ENCODE data around the gene ARL4D. TPM values are rescaled to one million over a fixed set of nuclear protein-coding genes. Genes with fewer than 3 reads are reported as not detected.

Gene ARL4D
- total RNA-seq, 1 donor from 2014 or later, result 100 TPM

GRCh38 chr17:43377056-43377810, 21.6 kb upstream of the ARL4D start:
- Mint-ChIP-seq H3K9me3 (ENCODE audit: unreplicated experiment) (peaks cover 6% of the 10 kb centered on the region), H3K27ac (ENCODE audit: unreplicated experiment) (no peak overlapping the region), H3K4me3 (ENCODE audit: unreplicated experiment) (no peak overlapping the region), H3K27me3 (ENCODE audit: unreplicated experiment) (peaks cover 2% of the 10 kb centered on the region), H3K36me3 (ENCODE audit: unreplicated experiment) (peaks cover 19% of the 10 kb centered on the region), H3K4me1 (ENCODE audit: low read depth, unreplicated experiment) (no peaks in the 10 kb centered on the region)
- no peak for TF ChIP-seq CTCF (IDR thresholded peaks at IDR 0.05; ENCODE audit: partially characterized antibody, unreplicated experiment)
- no peak for DNase-seq

- H3K4me3 Mint-ChIP-seq (ENCODE audit: unreplicated experiment), result no peak overlapping the region
- H3K4me1 Mint-ChIP-seq (ENCODE audit: low read depth, unreplicated experiment), result no peaks in the 10 kb centered on the region
- no peak for DNase-seq
- no peak for TF ChIP-seq CTCF (IDR thresholded peaks at IDR 0.05; ENCODE audit: partially characterized antibody, unreplicated experiment)
- peaks cover 5% of the 10 kb centered on the region for H3K27me3 Mint-ChIP-seq (ENCODE audit: unreplicated experiment)
- peaks cover 19% of the 10 kb centered on the region for H3K36me3 Mint-ChIP-seq (ENCODE audit: unreplicated experiment)
- peaks cover 6% of the 10 kb centered on the region for H3K9me3 Mint-ChIP-seq (ENCODE audit: unreplicated experiment)
- no peak overlapping the region for H3K27ac Mint-ChIP-seq (ENCODE audit: unreplicated experiment)
These were observed 20.0 kb upstream of the ARL4D start for GRCh38 chr17:43378766-43379165.

DNA sequence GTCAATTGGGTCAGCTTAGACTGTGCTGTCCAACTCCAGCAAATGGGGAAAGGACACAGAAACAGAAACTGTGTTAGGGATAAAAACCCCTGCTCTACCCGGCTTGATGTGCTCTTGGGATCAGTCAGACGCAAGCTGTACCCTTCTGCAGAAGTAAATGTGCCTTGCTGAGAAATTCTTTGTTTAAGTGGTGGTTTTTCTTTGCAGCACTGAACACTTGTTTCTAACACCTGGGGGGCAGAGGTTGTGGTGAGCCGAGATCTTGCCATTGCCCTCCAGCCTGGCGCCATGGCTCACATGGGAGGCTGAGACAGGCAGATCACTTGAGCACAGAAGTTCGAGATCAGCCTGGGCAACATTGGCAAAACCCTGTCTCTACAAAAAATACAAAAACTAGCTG, 18.5 kb upstream of the ARL4D start:
- Mint-ChIP-seq H3K4me3 (ENCODE audit: unreplicated experiment) (no peak overlapping the region), H3K27me3 (ENCODE audit: unreplicated experiment) (peaks cover 5% of the 10 kb centered on the region), H3K9me3 (ENCODE audit: unreplicated experiment) (peaks cover 6% of the 10 kb centered on the region), H3K36me3 (ENCODE audit: unreplicated experiment) (peaks cover 19% of the 10 kb centered on the region), H3K27ac (ENCODE audit: unreplicated experiment) (no peak overlapping the region), H3K4me1 (ENCODE audit: low read depth, unreplicated experiment) (peaks cover 3% of the 10 kb centered on the region)
- DNase-seq, result no peak
- no peak for TF ChIP-seq CTCF (IDR thresholded peaks at IDR 0.05; ENCODE audit: partially characterized antibody, unreplicated experiment)

- Mint-ChIP-seq H3K4me1 (ENCODE audit: low read depth, unreplicated experiment) (peaks cover 3% of the 10 kb centered on the region), H3K9me3 (ENCODE audit: unreplicated experiment) (peaks cover 6% of the 10 kb centered on the region), H3K4me3 (ENCODE audit: unreplicated experiment) (no peak overlapping the region), H3K27ac (ENCODE audit: unreplicated experiment) (no peak overlapping the region), H3K27me3 (ENCODE audit: unreplicated experiment) (peaks cover 5% of the 10 kb centered on the region), H3K36me3 (ENCODE audit: unreplicated experiment) (peaks cover 19% of the 10 kb centered on the region)
- DNase-seq, result no peak
- no peak for TF ChIP-seq CTCF (IDR thresholded peaks at IDR 0.05; ENCODE audit: partially characterized antibody, unreplicated experiment)
These were observed 17.6 kb upstream of the ARL4D start for GRCh38 chr17:43381204-43381603.

DNA sequence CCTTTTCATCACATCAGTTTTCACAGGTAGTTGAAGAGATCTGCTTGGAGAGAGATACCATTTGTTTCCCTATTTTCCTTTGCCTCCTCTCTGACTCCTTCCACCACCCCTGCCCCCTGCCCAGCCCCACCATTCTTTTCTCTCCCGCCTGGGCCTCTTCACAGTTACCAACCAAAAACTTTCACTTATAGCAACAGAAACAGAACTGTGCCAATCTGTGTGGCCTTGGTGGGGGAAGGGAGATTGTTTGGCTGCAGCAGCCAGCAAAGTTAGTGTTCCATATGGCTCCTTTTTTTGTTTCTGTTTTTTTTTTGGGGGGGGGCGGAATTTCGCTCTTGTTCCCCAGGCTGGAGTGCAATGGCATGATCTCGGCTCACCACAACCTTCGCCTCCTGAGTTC, 17.2 kb upstream of the ARL4D start:
- Mint-ChIP-seq H3K9me3 (ENCODE audit: unreplicated experiment) (peaks cover 6% of the 10 kb centered on the region), H3K4me1 (ENCODE audit: low read depth, unreplicated experiment) (peaks cover 3% of the 10 kb centered on the region), H3K36me3 (ENCODE audit: unreplicated experiment) (peaks cover 19% of the 10 kb centered on the region), H3K27ac (ENCODE audit: unreplicated experiment) (no peak overlapping the region), H3K4me3 (ENCODE audit: unreplicated experiment) (no peak overlapping the region), H3K27me3 (ENCODE audit: unreplicated experiment) (peaks cover 5% of the 10 kb centered on the region)
- no peak for DNase-seq
- no peak for TF ChIP-seq CTCF (IDR thresholded peaks at IDR 0.05; ENCODE audit: partially characterized antibody, unreplicated experiment)

Measured in glutamatergic neuron (in vitro differentiated cells).